Measurements from ENCODE around the gene CYP21A2.

DNA sequence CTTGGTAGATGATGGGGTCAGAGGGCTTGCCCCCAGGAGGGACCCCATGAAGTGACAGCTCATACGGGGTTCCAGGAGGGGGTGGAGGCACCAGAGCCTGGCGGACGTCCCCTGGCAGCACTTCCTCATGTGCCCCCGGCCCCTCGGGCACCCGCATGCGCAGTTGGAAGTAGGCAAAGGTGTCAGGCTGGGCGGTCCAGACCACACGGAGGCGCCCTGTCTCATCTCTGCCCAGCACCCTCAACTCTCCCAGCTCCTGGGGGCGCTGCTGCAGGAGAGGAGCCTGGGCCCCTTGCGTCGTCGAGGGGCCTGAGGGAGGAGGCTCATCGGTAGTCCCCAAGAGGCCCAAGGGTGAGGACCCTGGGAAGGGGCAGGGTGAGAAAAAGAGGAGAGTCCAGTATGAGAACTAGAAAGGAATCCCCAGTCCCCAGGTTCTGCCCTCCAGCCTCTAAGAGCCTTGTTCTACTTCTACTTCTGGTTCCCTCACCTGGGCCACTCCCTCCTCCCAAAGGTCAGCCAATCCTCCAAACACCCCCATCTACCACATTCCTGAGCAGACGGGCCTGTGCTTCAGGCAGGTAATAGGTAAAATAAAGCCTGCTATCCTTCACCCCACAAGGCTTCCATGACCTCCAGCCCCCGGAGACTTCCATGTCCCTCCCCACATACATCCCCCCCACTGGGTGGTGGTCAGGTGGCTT is 47.7 kb downstream of the CYP21A2 start:
- no peak for TF ChIP-seq POLR2A (IDR thresholded peaks at IDR 0.05)
- TF ChIP-seq, protein P1, sequence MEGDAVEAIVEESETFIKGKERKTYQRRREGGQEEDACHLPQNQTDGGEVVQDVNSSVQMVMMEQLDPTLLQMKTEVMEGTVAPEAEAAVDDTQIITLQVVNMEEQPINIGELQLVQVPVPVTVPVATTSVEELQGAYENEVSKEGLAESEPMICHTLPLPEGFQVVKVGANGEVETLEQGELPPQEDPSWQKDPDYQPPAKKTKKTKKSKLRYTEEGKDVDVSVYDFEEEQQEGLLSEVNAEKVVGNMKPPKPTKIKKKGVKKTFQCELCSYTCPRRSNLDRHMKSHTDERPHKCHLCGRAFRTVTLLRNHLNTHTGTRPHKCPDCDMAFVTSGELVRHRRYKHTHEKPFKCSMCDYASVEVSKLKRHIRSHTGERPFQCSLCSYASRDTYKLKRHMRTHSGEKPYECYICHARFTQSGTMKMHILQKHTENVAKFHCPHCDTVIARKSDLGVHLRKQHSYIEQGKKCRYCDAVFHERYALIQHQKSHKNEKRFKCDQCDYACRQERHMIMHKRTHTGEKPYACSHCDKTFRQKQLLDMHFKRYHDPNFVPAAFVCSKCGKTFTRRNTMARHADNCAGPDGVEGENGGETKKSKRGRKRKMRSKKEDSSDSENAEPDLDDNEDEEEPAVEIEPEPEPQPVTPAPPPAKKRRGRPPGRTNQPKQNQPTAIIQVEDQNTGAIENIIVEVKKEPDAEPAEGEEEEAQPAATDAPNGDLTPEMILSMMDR (IDR thresholded peaks at IDR 0.05): no peak
